NCI-H524 (cell line): Measurements from ENCODE around the gene ETV2.
"Not testable (repeated sequence)": the region's sequence is repeated elsewhere in the genome, so short reads cannot be mapped to it uniquely, and the experiment has no call there.

ENCODE experiments used
- DNase-seq, 2 experiments: peaks; one replicate each; lab custom pipeline; 2025; lab: John Stamatoyannopoulos, UW

Gene ETV2

DNA sequence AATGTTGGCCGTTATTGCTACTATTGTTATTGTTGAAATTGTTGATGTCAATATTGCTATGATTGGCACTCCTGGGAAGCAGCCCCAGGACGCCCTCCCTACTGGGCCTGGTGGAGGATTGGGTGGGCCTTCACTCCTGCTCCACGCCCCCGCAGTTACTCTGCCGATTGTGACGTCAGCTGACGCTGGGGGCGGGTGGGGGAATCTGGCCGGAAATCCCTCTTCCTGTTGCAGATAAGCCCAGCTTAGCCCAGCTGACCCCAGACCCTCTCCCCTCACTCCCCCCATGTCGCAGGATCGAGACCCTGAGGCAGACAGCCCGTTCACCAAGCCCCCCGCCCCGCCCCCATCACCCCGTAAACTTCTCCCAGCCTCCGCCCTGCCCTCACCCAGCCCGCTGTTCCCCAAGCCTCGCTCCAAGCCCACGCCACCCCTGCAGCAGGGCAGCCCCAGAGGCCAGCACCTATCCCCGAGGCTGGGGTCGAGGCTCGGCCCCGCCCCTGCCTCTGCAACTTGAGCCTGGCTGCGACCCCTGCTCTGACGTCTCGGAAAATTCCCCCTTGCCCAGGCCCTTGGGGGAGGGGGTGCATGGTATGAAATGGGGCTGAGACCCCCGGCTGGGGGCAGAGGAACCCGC is at the start of gene ETV2:
Gene ETV2 (plus strand): TSS at position 231 of the 637 bp plus-strand sequence. CDS start 716 bp downstream, outside the sequence.
- no peak for DNase-seq

DNA sequence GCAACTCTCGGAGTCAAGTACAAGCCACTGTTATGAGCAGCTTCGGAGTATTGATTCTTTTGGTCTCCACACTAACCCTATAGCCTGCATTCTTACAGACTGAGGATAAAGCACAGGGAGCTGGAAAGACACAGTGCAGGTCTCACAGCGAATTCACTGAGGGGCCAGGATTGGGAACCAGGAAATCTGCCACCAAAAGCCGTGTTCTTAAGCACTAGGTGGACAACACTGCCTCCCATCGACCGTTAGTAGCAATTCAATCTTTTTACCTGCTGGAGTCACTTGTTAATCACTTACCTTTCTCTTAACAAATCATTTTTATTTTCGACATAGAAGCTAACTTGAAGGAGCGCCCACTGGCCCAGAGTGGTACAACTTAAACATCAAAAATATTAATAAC is 49.3 kb upstream of the ETV2 start:
- DNase-seq: peak in 1 of 2 experiments; percentile 33

DNA sequence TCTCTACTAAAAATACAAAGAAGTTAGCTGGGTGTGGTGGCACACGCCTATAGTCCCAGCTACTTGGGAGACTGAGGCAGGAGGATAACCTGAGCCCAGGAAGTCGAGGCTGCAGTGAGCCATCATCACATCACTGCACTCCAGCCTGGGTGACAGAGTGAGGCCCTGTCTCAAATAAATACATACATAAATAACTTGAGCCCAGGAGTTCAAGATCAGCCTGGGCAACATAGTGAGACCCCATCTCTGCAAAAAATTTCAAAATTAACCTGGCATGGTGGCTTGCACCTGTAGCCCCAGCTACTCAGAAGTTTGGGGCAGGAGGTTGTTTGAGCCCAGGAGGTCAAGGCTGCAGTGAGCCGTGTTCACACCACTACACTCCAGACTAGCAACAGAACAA is 46.5 kb upstream of the ETV2 start:
- not testable (repeated sequence) for DNase-seq

GRCh38 chr19:35595928-35596327 is 45.6 kb upstream of the ETV2 start:
- no peak for DNase-seq

- DNase-seq: peak in 1 of 2 experiments; percentile 13
Measured at GRCh38 chr19:35596366-35596999, 45.1 kb upstream of the ETV2 start.

- DNase-seq: no peak
Measured at GRCh38 chr19:35601971-35602370, 39.6 kb upstream of the ETV2 start.

DNA sequence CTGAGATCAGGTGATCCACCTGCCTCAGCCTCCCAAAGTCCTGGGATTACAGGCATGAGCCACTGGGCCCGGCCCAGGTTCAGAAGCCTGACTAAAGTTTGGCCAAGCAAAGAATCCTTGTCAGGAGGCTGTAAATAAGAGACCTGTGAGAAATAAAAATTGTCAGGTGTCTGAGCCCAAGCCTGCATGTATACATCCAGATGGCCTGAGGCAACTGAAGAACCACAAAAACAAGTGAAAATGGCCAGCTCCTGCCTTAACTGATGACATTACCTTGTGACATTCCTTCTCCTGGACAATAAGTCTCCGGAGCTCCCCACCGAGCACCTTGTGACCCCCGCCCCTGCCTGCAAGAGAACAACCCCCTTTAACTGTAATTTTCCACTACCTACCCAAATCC is 37.1 kb upstream of the ETV2 start:
- not testable (repeated sequence) for DNase-seq

DNA sequence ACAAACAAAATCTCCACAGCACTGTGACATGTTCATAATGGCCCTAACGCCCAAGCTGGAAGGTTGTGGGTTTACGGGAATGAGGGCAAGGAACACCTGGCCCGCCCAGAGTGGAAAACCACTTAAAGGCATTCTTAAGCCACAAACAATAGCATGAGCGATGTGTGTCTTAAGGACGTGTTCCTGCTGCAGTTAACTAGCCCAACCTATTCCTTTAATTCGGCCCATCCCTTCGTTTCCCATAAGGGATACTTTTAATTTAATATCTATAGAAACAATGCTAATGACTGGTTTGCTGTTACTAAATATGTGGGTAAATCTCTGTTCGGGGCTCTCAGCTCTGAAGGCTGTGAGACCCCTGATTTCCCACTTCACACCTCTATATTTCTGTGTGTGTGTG is 34.4 kb upstream of the ETV2 start:
- DNase-seq: not testable (repeated sequence)

GRCh38 chr19:35607661-35608060 is 33.9 kb upstream of the ETV2 start:
- no peak for DNase-seq

- DNase-seq: no peak
Measured at GRCh38 chr19:35608251-35608650, 33.3 kb upstream of the ETV2 start.

DNA sequence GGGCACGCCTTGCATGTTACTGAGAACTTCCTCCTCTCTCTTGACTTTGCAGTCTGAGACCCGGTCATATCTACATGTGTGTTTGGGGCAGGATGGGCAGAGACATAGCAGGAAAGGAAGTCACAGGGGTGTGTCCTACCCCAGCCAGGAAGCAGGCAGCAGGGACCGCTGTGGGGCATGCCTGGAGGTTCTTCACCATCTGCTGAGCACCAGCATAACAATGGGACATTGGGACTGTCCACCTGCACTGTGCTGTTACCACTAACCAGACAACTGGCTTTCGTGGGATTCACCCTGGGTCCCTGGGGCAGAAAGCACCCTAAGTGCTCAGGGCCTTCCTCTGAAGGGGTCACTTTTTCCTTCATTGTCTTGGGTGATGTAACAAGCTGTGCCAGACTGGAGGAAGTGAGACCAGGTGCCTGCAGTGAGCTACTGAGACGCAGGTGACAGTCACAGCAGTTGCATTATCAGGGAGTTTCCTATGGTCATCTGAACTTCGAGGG is 31.6 kb upstream of the ETV2 start:
- no peak for DNase-seq

DNA sequence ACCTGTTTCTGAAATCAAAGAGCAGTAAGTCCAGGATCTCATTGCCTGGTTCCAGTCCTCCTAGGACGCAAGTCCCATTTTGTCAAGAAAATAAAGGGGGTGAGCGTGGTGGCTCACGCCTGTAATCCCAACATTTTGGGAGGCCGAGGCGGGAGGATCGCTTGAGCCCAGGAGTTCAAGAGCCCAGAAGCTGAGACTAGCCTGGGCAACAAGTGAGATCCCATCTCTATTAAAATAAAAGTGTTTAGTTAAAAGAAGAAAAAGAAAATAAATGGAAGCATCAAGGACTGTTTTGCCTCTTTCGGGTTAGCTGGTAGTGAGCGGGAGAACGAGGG is 29.4 kb upstream of the ETV2 start:
- DNase-seq: no peak

DNA sequence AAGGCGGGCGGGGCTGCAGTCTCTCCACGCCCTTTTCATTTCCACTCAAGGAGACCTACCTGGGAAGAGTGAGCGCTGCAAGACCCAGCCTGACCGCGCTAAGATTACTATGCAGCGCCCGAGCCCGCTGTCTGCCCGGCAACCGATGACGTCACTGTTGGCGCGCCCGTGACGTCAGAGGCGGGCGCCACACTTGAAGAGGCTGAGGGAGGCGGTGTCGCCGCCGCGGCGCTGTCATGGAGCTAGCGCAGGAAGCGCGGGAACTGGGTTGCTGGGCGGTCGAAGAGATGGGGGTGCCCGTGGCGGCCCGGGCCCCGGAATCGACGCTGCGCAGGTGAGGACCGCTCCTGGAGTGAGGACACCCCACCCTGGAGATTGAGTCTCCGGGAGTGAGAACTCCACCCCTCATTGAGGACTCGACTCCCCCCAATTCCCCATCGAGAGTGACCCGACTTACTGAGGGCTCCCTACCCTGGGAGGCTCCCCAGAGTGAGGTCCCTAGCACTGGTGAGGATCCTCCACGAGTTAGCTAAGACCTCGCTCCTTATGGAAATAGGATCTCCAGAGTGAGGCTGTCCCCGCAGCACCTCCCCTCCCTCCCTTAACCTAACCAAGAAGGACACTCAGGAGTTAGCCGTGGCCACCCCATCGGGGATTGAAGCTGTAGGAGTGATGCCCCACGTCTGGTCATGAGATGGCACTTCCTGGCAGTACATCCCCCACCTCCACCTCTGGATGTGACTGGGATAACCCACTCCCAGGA is 28.8 kb upstream of the ETV2 start, which contains the start of gene HAUS5:
Gene HAUS5 (plus strand): TSS at position 177 of the 763 bp plus-strand sequence. CDS start 60 bp downstream, at position 237.
- peak; percentile 92 to 95 for DNase-seq

DNA sequence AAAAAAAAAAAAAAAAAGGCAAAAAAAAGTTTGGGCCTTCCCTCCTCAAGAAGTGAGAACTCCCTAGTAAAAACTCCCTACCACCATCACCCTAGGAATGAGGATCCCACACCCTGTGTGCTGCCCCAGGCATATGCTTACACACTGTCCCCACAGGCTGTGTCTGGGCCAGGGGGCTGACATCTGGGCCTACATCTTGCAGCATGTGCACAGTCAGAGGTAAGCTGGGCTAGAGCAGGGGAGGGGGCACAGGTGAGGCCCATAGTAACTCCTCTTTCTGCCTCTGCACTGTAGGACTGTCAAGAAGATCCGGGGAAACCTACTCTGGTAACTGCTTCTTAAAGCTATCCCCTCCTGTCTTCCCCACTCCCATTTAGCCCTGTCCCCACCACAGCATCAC is 28.0 kb upstream of the ETV2 start:
- no peak for DNase-seq

- no peak for DNase-seq
Measured at GRCh38 chr19:35615036-35615435, 26.5 kb upstream of the ETV2 start.

- peak in 1 of 2 experiments; percentile 9 for DNase-seq
Measured at GRCh38 chr19:35618857-35619256, 22.7 kb upstream of the ETV2 start.

- no peak for DNase-seq
Measured at GRCh38 chr19:35619290-35619923, 22.1 kb upstream of the ETV2 start.

GRCh38 chr19:35620001-35620400 is 21.5 kb upstream of the ETV2 start:
- no peak for DNase-seq

DNA sequence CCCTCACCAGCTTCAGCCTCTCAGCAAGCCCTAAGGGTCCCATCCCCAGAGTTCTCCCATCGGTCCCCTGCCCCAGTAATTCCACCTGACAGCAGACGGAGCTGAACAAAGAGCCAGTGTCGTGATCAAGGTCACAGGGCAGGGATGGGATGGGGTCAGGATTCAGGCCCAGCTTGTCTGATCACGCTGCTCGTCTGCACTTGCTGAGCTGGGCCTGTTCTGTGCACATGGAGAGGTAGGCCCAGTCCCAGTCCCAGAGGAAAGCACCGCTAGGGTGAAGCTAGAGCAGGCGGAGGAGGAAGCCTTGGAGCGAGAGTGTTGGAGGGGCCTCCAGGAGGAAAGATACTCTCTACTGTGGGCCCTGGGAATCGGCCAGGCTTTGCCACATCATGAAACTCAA is 19.8 kb upstream of the ETV2 start:
- DNase-seq: no peak

GRCh38 chr19:35622750-35623149 is 18.8 kb upstream of the ETV2 start:
- no peak for DNase-seq

GRCh38 chr19:35623327-35624010 is 18.1 kb upstream of the ETV2 start:
- no peak for DNase-seq

DNA sequence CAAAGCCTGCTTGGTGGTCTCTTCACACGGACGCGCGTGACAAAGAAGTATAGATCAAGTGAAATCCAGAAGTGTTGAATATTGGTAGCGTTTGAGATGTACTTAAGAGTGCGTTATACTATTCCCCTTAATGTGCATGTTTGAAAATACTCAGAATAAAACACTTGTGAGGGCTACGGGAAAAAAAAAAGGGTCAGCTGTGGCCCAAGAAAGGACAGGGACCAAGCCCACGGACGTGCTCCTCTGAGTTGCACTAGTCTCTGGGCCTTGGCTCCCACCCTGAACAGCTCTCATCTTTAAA is 13.3 kb upstream of the ETV2 start:
- DNase-seq: no peak
